HG02885 (cell line): ENCODE data around the gene SYT7.
"Not testable (repeated sequence)": the region's sequence is repeated elsewhere in the genome, so short reads cannot be mapped to it uniquely, and the experiment has no call there.

Source experiments
- ATAC-seq: cut with Tn5 transposase; IDR thresholded peaks from one replicate; pipeline ENCODE4 v1.9.1; 2021; ENCODE audit warnings: mild to moderate bottlenecking; ENCODE audit not compliant: unreplicated experiment, poor library complexity

The SYT7 gene

DNA sequence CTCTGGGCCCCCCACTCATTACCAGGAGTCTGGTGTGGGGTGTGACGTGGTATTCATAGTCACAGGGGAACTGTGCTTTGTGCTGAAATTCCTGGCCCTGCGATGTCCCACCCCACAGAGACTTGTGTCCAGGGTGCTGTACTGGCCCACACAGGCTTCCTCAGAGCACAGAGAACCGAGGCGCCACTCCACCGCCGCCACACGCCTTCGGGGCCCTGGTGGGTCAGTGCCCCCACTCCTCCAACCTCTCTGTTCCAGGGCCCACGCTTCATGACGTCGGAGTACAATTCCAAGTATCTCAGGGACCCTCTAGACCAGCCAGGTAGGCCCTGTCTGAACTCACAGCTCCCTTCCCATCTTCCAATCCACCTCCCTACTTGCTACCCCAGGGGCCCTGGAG, 95.8 kb downstream of the SYT7 start:
- ATAC-seq: no peak

GRCh38 chr11:61484541-61484940, 96.3 kb downstream of the SYT7 start:
- ATAC-seq: no peak

- ATAC-seq: no peak
Observed at GRCh38 chr11:61482513-61482912, 98.4 kb downstream of the SYT7 start.

DNA sequence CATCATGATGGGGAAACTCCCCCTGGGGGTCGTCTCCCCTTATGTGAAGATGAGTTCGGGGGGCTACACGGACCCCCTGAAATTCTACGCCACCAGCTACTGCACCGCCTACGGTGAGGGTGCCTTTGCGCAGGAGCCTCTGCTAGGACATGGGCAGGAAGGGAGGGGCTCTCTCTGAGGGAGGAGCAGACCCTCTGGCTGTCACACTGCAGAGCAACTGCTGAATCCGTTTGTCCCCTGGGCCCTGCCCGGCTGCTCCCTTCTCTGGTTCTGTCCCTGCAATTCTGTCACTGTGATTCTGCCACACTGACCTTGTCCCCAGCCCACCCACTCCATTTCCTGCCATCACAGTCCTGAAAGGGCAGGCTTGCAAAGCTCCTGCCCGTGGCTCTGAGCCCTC, 99.1 kb downstream of the SYT7 start:
- ATAC-seq: no peak

- ATAC-seq: no peak
Observed at GRCh38 chr11:61480994-61481335, 99.9 kb downstream of the SYT7 start.

GRCh38 chr11:61480261-61480993, 100.4 kb downstream of the SYT7 start:
- no peak for ATAC-seq

- not testable (repeated sequence) for ATAC-seq
Observed at GRCh38 chr11:61479360-61480058, 101.4 kb downstream of the SYT7 start.

GRCh38 chr11:61477727-61478148, 103.1 kb downstream of the SYT7 start:
- ATAC-seq: no peak

GRCh38 chr11:61477126-61477525, 103.8 kb downstream of the SYT7 start:
- no peak for ATAC-seq

DNA sequence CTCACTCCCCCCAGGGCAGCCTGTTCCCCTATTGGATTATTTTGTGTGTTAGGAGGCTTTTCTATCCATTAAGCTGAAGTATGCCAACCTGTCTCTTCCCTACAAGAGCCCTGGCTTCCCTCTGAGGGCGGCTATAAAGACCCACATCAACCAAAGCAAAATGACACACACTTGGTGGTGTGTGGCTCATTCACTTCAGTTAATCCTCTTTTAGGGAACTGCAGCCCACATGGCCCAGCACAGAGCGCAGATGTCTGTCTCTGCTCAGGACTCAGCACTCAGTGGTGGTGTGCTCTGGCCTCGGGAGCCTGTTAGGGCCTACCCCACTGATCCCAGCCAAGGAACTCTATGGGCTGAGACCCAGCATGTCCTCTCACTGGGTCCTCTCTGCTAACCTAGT, 104.5 kb downstream of the SYT7 start:
- no peak for ATAC-seq

DNA sequence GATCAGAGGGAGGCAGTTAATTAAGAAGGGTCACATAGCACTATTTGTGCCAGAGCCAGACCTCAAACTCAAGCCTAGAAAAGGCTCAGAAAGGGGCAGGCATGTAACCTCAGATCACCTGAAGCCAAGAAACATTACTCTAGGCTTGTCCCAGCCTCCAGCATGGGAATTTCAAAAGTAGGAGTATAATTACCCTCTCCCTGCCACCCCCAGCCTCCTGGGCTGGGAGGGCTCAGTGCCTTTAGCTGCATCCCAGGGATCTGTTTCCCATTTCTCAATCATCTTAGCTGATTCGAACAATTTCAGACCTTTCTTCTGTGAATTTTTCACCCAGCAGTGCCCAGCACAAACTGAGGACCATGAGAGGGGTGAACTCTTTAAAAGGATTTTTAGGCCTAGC, 105.4 kb downstream of the SYT7 start:
- ATAC-seq: no peak

DNA sequence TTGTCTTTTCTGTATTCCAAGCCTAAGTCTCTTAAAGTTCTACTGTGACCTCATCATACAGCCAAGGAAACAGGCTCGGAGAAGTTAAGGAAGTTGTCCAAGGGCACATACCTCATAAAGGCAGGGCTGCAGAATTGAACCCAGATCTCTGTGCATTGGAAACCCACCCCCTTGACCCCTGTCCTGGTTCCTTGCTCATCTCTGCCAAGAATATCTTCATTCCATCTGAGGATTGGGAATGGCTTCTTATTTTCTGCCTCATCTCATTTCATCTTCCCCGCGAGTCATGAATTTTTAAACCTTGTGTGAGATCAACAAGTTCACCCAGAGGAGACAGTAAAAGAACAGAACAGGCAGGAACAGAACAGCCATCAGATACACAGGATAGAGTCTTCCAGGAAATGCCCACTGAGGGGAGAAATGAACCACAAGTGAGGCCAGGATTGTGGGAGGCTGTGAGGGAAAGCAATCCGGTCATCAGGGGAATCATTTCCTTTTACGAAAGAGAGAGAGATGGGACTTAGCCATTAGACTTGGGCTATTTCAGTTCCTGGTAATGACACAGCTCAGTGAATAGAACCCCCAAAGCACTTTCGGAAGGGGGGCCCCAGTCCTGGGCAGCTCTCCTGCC, 106.7 kb downstream of the SYT7 start:
- no peak for ATAC-seq

- ATAC-seq: no peak
Observed at GRCh38 chr11:61473370-61474012, 107.4 kb downstream of the SYT7 start.

DNA sequence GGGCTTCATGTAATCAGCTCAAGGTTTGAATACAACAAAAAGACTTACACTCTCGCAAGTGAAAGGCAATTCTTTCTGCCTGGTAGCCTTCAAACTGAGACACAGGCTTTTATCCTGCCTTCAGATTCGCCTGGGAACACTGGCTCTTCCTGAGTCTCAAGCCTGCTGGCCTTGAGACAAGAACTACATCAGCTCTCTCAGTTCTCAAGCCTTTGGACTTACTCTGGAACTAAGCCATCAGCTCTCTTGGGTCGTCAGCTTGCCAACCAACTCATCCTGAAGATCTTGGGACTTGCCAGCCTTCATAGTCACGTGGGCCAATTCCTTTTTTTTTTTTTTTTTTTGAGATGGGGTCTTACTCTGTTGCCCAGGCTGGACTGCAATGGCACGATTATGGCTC, 108.0 kb downstream of the SYT7 start:
- ATAC-seq: no peak

DNA sequence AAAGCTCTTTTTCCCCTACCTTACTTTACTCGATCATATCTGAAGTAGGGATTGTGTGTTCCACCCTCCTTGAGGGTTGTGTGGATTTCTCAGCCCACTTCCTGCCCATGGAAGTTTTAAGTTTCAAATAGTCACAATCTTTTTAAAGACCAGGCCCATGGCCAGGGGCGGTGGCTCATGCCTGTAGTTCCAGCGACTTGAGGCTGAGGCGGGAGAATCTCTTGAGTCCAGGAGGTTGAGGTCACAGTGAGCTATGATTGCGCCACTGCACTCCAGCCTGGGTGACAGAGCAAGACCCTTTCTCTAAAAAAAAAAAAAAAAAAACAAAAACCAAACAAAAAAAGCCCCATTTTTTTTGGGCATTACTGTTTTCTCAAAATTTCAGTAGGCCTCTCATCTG, 108.6 kb downstream of the SYT7 start:
- ATAC-seq: no peak

DNA sequence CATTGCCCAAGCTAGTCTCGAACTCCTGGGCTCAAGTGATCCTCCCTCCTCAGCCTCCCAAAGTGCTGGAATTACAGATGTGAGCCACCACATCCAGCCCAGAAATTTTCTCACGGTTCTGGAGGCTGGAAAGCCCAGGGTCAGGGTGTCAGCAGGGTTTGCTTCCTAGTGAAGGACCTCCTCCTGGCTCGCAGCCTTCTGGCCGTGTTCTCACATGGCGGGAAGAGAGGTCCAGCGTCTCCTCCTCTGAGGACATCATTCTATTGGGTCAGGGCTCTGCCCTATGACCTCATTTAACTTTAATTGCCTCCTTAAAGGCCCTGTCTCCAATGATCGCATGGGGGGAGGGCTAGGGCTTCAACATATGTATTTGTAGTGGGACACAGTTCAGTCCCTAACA, 112.9 kb downstream of the SYT7 start:
- ATAC-seq: no peak

DNA sequence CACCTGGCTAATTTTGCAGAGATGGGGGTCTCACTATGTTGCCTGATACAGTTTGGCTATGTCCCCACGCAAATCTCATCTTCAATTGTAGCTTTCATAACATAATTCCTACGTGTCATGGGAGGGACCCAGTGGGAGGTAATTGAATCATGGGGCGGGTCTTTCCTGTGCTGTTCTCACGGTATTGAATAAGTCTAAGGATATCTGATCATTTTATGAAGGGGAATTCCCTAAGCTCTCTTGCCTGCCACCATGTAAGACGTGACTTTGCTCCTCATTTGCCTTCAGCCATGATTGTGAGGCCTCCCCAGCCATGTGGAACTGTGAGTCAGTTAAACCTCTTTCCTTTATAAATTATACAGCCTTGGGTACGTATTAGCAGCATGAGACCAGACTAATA, 113.3 kb downstream of the SYT7 start:
- ATAC-seq: not testable (repeated sequence)
